Hepatocyte (in vitro differentiated cells): Measurements from ENCODE around the gene LRRC28.

Experiments
- CTCF ChIP-seq: fragments of 200-600 bp; sonication (generic); IDR thresholded peaks from 2 replicates; pipeline ENCODE4 v1.5.1; 2016; ENCODE audit warnings: antibody characterized with exemption, mild to moderate bottlenecking; ENCODE audit not compliant: poor library complexity
- EZH2 ChIP-seq: fragments of 200-600 bp; sonication (generic); IDR thresholded peaks from 2 replicates; pipeline ENCODE4 v1.6.1; 2016; ENCODE audit warnings: antibody characterized with exemption, mild to moderate bottlenecking, borderline replicate concordance

- TF ChIP-seq EZH2 = no peak
- TF ChIP-seq CTCF = no peak
These were observed 23.8 kb downstream of the LRRC28 start for GRCh38 chr15:99275061-99275460.
